ENCODE data around the gene LPCAT2.

LPCAT2 gene

GRCh38 chr16:55480228-55480655 is 28.6 kb upstream of the LPCAT2 start:
- FAIRE-seq = no peak

DNA sequence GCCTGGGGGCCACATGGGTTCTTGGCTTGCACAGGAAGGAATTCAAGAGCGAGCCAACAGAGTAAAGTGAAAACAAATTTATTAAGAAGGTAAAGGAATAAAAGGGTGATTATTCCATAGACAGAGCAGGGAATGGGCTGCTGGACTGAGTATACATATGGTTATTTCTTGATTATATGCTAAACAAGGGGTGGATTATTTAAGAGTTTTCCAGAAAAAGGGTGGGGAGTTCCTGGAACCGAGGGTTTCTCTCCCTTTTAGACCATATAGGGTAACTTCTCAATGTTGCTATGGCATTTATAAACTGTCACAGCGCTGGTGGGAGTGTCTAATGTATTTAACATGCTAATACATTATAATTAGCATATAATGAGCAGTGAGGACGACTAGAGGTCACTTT is 27.8 kb upstream of the LPCAT2 start:
- no peak for FAIRE-seq

DNA sequence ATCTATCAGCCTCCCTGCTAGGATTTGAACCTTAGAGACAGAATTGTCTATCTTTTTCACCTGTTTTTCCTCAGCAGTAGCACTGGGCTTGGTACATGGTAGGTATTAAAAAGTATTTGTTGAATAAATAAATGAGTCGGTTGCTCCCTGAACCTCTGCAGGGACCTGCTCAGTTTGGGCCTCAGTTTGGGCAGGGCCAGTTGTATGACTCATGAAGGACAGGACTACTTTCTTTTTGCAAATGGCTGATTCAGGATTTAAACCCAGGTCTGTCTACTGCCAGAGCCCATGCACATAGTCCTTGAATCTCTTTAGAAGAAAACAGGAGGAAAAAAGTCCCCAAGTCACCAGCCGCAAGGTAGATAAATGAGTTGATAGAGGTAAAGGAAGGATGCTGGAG is 26.8 kb upstream of the LPCAT2 start:
- FAIRE-seq = no peak

GRCh38 chr16:55487048-55487803 is 21.6 kb upstream of the LPCAT2 start:
- no peak for FAIRE-seq

- FAIRE-seq = no peak
Measured at GRCh38 chr16:55488306-55488705, 20.6 kb upstream of the LPCAT2 start.

GRCh38 chr16:55489119-55489955 is 19.5 kb upstream of the LPCAT2 start:
- FAIRE-seq = no peak

- FAIRE-seq = no peak
Measured at GRCh38 chr16:55489956-55490265, 19.0 kb upstream of the LPCAT2 start.

DNA sequence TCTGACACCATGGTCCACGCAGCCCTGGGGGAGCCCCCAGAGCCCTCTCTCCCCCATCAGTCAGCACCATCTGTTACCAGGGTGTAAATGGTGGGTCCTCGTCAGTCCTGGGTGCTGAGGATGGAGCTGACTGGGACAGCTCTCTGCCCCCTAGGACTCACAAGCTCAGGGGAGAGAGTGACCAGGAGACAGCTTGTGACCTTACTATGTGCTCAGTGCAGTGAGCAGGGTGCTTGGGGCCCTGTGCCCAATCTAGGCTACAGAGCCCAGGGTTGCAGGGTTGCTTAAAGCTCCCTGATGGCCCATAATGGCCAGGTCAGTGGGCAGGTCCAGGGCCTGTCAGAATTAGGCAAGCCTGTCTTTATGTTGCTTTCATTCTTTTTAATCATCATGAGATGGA is 18.6 kb upstream of the LPCAT2 start:
- FAIRE-seq = no peak

GRCh38 chr16:55491691-55492090 is 17.2 kb upstream of the LPCAT2 start:
- no peak for FAIRE-seq

DNA sequence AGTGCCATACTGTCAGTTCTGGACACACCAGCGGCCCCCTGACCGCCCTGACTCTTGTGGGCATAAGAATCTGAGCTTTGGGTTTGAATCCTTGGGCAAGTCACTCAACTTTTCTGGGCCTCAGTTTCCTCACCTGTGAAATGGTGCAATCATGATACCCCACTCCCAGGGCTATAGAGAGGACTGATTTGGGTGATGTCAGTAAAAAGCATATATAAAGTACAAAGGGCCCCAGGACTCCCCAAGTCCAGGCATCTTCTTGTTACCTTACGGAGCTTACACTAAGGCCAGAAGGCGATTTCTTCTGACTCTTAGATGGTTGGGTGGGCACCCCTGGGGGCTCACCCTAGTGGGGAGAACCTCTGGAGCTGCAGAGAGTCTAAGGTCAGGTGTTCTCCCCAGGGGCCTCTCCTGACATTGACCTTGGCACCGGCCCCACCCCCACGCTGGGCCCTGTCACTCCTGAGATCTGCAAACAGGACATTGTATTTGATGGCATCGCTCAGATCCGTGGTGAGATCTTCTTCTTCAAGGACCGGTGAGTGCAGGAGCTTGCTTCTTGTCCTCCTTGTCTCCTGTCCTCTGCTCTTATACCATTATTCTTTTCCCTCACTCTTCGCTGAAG is 16.0 kb upstream of the LPCAT2 start:
- FAIRE-seq = no peak

DNA sequence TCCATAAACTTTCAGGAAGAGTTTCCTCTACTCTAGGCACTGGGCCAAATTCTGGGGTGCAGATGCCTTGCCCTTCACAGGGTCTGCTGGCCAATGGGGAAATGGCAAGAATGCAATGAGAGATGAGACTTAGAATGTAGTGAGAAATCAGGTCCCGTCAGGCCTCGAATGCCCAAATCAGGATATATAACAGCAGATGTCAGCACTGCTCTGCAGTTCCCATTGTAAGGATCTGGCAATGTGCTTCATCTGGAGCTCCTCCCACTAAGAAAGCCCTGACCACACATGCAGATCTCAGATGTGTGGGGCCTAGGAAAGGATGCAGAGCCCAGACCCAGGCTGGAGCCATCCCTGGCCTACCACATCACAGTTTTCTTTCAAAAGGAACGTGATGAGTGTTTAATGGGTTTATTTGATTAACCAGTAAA is 13.9 kb upstream of the LPCAT2 start:
- FAIRE-seq = no peak

DNA sequence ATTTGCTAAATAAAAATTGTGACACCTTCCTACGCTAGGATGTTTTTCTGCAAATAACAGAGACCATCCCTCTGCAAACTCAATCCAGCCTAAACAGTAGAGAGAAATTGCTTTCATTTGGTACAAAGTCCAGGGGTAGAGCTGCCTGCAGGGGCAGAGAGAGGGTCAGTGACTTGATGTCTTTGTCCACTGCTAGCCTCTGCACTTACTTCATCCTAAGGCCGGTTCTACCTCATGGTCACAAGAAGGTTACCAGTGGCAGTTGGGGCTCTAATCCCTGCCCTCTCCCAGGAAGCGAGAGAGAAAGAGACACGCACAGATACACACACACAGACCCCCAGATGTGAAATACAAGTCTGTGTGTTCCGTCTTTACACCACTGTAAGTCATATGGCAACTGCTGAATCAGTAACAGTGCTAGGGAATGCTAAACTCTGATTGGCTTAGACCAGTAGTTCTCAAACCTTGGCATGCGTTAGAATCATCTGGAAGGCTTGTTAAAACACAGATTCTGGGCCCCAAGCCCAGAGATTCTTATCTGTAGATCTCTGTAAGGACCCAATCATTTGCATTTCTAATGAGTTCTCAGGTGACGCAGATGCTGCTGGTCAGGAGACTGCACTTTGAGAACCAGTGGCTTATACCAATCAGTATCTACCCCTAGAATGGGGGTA is 13.1 kb upstream of the LPCAT2 start:
- no peak for FAIRE-seq

DNA sequence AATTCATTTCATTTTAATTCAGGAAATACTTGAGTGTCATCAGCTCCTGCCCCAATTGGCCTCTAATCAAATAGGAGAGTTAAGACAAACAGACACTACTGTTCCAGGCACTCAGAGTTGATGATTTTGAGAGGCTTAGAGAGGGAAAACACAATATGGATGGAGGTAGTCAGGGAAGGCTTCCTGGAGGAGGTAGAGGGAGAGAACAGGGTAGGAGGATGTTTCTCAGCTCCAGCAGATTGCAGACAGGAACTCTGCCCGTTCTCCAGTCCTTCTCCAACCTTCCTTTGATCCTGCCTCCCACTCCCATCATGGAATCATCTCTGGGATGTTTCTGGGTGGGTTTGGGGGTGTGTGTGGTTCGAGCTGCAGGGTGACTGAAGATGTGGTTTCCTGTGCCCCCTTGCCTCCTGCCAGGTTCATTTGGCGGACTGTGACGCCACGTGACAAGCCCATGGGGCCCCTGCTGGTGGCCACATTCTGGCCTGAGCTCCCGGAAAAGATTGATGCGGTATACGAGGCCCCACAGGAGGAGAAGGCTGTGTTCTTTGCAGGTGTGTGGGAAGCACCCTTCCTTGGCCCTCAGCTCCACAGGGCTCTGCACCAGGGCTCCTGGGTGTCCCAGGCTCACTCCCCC is 12.2 kb upstream of the LPCAT2 start:
- no peak for FAIRE-seq

- no peak for FAIRE-seq
Measured at GRCh38 chr16:55497558-55497957, 11.3 kb upstream of the LPCAT2 start.

GRCh38 chr16:55498101-55498500 is 10.8 kb upstream of the LPCAT2 start:
- no peak for FAIRE-seq

- no peak for FAIRE-seq
Measured at GRCh38 chr16:55499281-55499680, 9.6 kb upstream of the LPCAT2 start.

GRCh38 chr16:55499951-55500529 is 8.8 kb upstream of the LPCAT2 start:
- no peak for FAIRE-seq

GRCh38 chr16:55500530-55501011 is 8.3 kb upstream of the LPCAT2 start:
- FAIRE-seq = no peak

- FAIRE-seq = no peak
Measured at GRCh38 chr16:55501549-55502322, 7.1 kb upstream of the LPCAT2 start.

- no peak for FAIRE-seq
Measured at GRCh38 chr16:55502801-55503366, 6.0 kb upstream of the LPCAT2 start.

All from G401.6 (cell line).